GM12864 (cell line): Measurements from ENCODE around the gene SETD3.

Experiments
- DNase-seq: peaks from one replicate; pipeline ENCODE4 v3.0.0-alpha.2; 2011; ENCODE audit warnings: low read depth
- H3K4me3 ChIP-seq: 2 replicates; pipeline ENCODE4 v1.5.1; 2011; ENCODE audit warnings: mild to moderate bottlenecking, low read depth, low read length, control low read depth
- TF ChIP-seq, protein P1 (sequence below): IDR thresholded peaks from 2 replicates; pipeline ENCODE4 v1.5.1; 2011; ENCODE audit warnings: low read depth, mild to moderate bottlenecking, moderate library complexity, low read length, control low read depth, inconsistent platforms; ENCODE audit errors: missing control alignments

SETD3 gene

DNA sequence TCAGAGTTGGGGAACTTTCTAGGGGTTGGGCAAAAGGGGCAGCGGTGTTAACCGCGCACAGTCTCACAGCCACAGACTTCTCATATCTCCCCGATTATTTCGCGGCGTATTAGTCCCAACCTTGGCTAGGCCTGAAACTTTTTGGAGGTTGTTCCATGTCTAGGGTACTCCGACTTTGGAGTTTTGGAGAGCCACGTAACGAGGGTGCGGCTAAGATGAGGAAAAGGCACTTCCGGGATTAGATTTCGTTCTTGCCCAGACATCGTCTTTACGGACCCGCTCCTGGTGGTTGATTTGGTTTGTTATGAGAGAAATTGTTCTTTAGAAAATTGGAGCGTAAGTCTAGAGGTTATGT, 1.1 kb upstream of the SETD3 start:
- H3K4me3 ChIP-seq: peak overlapping the region; percentile 79
- TF ChIP-seq, protein P1, sequence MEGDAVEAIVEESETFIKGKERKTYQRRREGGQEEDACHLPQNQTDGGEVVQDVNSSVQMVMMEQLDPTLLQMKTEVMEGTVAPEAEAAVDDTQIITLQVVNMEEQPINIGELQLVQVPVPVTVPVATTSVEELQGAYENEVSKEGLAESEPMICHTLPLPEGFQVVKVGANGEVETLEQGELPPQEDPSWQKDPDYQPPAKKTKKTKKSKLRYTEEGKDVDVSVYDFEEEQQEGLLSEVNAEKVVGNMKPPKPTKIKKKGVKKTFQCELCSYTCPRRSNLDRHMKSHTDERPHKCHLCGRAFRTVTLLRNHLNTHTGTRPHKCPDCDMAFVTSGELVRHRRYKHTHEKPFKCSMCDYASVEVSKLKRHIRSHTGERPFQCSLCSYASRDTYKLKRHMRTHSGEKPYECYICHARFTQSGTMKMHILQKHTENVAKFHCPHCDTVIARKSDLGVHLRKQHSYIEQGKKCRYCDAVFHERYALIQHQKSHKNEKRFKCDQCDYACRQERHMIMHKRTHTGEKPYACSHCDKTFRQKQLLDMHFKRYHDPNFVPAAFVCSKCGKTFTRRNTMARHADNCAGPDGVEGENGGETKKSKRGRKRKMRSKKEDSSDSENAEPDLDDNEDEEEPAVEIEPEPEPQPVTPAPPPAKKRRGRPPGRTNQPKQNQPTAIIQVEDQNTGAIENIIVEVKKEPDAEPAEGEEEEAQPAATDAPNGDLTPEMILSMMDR: no peak
- DNase-seq: no peak

DNA sequence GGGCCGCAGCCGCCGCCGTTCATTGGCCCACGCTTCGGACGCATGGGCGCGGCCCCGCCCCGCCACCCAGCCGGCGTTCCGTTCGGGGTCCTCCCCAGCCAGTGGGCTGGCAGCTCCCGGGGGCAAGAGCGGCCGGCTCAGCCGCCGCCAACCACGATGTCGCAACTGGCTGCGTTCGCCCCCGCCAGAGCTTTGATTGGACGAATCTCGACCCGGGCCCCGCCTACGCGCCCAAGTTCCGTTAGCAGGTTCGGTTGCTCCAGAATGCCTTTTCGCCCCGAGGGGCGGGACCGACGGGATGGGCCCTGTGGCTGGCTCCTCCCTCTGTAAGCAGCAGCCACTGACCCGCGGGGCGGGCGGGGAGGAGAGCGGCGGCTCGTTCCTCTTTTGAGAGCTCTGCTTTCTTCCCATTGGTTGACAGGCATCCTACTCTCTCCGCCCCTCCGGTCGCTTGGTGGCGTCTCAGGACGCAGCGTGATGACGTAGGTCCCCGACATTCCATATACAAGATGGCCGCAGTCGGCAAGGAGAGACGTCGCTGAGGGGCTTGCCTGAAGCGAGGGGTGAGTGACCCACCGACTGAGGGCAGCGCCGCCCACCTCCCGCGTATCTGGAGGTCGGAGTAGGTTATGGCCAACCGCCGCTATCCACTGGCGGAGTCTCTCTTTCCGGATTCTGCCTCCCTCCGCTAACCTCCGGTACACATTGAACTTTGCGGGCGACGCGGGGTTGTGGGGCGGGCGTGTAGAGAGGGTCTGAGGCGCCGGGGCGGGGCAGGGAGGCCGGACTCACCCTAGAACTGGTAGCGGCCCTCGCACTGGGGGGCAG, 472 bp upstream of the SETD3 start, which contains the start of gene CCNK:
Gene CCNK (plus strand): TSS at position 493 of the 828 bp plus-strand sequence. CDS start 11,269 bp downstream, outside the sequence.
- DNase-seq: peak; percentile 98
- TF ChIP-seq, protein P1: no peak
- H3K4me3 ChIP-seq: peak within 1 kb of the TSS; percentile 79

DNA sequence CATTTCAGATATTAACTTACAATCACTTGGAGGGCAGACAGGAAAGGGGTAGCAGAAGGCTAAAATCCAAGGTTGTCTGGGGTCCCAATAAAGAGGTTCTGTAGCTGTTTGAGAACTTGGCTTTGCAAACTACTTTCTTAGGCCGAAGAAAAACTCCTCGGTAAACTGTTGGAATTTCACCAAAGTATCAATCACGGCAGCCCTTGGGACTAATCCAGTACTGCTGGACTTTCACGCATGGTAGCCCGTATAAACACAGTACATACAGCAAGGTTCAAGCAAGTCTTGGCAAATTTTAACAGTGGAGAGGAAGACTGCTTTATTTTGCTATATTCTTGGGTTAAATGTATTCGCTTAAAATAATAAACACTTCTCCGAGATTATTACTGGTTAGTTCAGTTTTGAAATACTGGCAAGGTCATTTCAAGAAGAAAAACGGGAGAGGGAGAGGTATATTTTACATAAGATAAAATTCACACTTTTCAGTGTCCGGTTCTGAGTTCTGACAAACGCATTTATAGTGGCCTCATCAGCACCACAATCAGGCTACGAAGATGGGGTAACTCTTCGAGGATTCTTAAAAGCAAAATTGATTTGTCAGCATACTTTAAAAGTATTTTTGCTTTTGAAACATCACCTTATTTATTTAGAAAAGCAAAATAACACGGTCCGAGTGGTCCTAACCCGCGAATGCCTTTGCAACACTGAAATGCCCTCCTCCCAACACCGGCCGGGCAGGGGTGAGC, 1.3 kb downstream of the SETD3 start:
- TF ChIP-seq, protein P1: no peak
- no peak for DNase-seq
- peak overlapping the region; percentile 68 for H3K4me3 ChIP-seq

GRCh38 chr14:99478128-99478527, 2.5 kb downstream of the SETD3 start:
- DNase-seq: no peak
- TF ChIP-seq, protein P1: no peak
- H3K4me3 ChIP-seq: no peak overlapping the region

DNA sequence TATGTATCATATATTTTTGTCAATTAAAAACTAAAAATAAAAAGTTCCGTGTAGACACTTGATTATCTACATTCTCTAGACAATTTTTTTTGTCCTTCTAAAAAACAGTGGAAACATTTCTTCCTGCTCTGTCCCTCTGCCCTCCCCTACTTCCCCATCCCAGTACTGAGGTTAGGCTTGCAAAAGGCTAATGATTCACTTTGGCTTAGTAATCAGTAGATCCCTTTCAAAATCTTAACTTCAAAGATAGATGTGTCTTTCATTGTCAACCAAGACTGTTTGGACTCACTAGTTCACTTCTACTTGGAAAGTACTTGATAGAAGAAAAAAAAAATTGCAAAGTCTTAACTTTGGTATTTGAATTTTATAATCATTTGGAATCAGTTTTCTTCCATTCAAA, 3.8 kb downstream of the SETD3 start:
- TF ChIP-seq, protein P1: no peak
- DNase-seq: no peak
- no peak overlapping the region for H3K4me3 ChIP-seq

- no peak for DNase-seq
- TF ChIP-seq, protein P1: no peak
- H3K4me3 ChIP-seq: no peak overlapping the region
These were observed 5.0 kb downstream of the SETD3 start for GRCh38 chr14:99475660-99476059.

DNA sequence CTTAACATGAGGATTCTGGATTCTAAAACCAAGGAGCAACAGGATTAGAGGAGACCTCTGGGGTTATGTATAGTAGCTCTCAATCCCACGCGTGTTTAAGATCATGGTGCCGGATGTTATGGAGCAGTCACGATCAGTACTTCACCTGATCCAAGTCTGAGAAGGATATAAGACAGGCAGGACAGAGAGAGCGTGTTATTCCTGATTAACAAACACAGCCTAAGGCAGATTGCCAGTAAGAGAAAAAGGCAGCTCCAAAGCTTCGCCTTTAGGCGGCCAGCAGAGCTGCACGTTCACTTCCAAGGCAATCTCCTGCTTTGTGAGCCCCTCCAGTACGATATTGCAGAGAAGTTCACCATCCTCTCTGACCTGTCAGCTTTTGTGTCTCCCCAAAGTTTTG, 5.5 kb downstream of the SETD3 start:
- TF ChIP-seq, protein P1: no peak
- H3K4me3 ChIP-seq: no peak overlapping the region
- no peak for DNase-seq
